Activated CD4-positive, alpha-beta T cell treated with anti-CD3 and anti-CD28 coated beads, Interleukin-2, Interleukin-4, amounts not matched to agents 100 ng/mL and 50 ng/mL, durations not matched to agents 16 hours and 8 hours (primary cell): ENCODE results near the gene RBMS3.
"Not testable (repeated sequence)": the region's sequence is repeated elsewhere in the genome, so short reads cannot be mapped to it uniquely, and the experiment has no call there.

Experiments
- DNase-seq: peaks from one replicate; pipeline ENCODE4 v3.0.0-alpha.2; 2020; ENCODE audit warnings: low spot score

RBMS3 gene

DNA sequence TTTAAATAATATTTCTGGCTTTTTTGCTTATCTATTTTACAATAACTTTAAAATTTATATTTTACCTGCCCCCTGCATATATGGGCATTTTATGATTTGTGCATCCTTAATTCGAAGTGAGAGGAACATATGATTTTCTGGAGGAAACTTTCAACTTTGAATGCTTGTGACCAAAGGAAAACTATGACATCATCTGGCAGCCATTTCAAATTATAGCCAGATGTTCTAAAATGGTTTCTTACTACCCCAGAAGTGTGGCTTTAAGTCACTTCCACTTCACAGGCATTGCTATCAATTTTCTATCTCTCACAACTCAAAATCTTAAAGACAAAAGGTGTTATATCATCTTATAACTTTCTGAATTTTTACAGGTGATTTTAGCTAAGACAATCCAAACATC lies 508.8 kb downstream of the RBMS3 start:
- no peak for DNase-seq

DNA sequence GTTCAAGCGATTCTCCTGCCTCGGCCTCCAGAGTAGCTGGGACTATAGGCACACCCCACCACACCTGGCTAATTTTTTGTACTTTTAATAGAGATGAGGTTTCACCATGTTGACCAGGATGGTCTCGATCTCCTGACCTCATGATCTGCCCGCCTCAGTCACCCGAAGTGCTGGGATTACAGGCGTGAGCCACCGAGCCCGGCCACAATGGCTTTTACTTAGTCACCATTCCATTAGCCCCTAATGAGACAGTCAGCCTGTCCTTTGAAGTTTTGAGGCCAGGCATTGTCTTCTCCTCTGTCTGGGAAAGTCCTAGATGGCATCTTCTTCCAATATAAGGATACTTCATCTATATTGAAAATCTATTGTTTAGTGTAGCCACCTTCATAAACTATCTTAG lies 515.9 kb downstream of the RBMS3 start:
- DNase-seq, result no peak

DNA sequence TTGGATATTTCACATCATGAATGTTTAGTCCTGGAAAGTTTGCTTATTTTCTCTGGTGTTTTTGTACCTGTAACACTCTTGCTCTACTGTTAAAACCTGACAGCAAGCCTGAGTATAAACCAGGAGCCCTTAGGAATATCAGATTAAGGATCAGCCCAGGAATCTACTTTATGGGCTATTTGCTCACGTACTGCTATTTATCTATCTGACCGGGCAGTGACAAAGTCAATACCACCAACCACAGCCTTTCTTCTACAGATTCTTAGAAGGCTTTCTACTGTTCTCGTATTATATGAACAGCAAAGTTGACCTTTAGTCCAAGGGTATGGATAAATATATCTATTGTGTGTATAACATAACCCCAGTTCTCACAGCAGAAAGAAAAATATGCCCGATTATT lies 521.2 kb downstream of the RBMS3 start:
- no peak for DNase-seq

DNA sequence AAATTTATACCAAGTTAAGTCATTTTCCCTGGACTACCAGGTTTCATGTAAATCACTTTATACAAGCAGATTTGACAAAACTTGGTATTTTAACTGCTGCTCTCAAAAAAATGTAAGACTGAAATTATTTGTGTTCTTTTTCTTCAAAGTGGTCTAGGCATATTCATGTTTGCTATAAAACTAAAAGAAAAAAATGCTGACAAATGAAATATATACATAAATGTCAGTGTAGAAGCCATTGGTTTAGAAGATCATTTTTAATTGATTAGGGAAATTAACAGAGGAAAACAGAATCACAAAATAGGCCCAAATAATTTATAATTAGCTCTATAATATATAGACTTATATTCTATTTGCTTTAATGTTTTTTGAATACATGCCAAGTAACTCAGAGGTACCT lies 523.2 kb downstream of the RBMS3 start:
- DNase-seq, result no peak

DNA sequence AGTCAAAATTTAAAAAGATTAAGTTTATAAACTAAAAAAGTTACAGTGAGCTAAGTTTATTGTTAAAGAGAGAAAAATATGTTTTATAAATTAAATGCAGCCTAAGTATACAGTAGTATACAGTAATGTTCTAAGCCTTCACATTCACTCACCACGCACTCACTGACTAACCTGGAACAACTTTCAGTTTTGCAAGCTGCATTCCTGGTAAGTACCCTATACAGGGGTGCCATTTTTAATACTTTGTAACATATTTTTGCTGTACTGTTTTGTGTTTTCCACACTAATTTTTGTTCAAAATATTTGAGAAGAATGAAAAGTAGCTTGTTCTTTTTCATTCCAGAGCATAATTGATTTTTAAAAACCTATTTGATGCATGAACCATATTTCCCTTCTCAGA lies 524.9 kb downstream of the RBMS3 start:
- DNase-seq, result no peak

DNA sequence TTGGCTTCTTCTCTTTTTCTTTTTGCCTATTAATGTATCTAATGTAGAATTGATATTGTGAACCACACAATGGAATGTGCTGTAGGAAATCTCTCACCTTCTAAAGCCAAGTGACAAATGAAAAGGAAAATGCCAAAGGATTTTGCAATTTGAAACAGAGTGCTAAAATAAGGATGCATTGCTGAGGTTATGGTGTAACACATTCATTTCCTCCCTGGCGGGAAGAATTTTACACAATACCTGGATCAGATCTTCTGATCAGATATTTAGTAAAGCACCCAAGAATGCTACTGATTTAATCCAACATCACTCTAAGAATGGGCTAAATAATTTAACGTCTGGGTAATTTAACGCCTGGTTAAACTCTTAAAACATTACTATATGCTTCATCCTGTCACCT lies 527.5 kb downstream of the RBMS3 start:
- DNase-seq, result not testable (repeated sequence)

DNA sequence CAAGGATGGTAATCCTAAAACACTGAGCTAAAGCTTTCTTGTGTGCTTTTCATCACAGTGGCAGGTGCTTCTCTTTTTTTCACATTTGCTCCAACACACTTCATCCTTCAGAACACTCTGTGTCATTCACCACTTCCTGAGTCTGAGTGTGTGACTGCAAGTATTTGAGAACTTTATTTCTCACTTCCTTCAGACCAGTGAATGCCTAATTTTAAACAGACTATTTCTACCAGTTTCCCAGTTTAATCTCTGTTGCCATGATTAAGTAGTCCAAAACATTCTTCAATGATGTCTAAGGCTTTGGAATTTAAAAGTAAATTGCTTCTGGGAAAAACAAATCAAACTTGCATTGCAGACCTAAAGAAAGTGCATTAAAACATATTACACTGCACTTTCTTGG lies 541.2 kb downstream of the RBMS3 start:
- DNase-seq, result peak; percentile 19

DNA sequence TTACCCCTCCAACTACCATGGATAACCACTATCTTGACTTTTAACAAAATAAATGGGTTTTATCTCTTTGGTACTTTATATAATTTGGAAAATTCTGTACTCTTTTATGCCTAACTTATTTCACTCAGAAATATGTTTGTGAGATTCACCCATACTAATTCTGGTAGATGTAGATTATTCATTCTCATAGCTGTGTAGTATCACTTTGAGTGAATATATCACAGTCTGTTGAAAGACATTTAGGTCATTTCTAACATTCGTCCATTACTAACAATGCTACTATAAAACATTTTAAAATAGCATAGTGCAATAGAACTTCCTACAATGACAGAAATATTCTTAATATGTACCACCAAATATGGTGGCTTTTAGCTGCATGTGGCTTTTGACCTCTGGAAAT lies 542.4 kb downstream of the RBMS3 start:
- DNase-seq, result peak; percentile 11

DNA sequence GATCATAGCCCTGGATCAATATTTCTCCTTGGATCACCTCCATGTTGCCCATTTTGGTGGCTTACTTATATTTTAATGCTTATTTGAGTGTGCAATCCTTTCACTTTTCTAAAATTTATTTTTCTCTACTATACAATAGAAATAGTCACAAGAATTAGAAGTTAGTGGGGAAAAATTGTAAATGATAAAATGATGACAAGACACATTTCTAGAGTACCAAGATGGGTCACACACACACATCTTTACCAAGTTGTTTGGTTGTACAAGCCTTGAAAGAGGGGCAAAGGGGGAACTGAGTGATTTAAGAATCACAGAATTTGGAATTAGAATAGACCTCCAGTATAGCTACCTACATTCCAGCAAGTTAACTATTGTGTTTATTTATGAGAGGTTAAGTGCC lies 545.8 kb downstream of the RBMS3 start:
- no peak for DNase-seq

DNA sequence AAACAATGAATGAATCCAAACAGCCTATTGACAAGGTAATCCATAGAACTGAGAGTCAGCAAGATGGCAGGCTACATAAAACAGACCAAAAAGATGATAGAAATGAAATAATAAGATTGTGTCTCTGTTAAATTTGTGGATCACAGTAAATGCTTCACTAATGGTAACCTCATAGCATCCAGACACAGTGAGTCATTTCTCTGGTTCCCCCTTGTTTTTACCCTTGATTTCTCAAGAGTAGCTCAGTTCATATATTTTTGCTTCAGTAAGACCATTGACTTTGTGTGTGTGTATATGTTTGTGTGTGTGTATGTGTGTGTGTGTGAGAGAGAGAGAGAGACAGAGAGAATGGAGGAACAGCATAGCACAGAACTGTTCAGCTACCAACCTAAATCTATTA lies 546.9 kb downstream of the RBMS3 start:
- DNase-seq, result no peak

DNA sequence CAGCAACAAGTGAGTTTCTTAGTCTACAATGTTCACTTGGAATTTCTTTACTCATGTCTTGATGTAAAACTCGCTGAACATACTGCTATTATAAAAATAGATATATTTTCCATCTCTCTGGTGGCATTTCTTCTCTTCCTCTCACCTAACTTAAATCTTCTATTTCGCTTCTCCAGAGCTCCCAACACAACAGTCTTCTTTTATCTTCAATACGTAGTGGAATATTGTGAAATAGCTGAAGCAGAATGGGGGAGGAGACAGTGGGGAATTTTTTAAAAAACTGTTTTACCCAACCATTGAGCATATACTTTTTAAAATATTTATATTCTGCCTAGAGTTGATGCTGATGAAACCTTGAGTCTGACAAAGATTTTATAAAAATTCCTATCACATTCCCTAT lies 548.5 kb downstream of the RBMS3 start:
- no peak for DNase-seq

DNA sequence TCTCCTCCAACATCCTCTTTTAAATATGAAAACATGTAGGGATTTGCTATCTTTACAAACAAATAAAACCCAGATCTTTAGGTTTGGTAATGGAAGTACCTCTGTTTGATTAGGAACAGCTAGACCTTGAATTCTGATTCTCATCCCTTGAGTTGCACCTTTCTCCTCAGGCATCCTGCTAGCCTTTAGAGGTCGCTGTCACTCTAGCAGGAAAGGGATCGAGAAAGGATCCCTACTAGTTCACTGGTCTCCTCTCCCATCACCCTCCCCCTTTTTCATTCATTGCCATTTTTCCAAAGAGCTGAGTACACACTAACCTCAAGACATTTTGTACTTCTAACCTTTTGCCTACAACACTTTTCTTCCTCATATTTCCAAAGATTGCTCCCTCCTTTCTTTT lies 569.8 kb downstream of the RBMS3 start:
- DNase-seq, result no peak

DNA sequence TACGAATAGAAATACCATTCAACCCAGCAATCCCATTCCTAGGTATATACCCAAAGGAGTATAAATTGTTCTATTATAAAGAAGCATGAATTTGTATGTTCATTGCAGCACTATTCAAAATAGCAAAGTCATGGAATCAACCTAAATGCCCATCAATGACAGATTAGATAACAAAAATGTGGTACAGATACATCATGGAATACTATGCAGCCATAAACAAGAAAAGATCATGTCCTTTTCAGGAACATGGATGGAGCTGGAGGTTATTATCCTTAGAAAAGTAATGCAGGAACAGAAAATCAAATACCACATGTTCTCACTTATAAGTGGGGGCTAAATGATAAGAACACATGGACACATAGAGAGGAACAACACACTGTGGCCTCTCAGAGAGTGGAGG lies 571.9 kb downstream of the RBMS3 start:
- DNase-seq, result no peak

DNA sequence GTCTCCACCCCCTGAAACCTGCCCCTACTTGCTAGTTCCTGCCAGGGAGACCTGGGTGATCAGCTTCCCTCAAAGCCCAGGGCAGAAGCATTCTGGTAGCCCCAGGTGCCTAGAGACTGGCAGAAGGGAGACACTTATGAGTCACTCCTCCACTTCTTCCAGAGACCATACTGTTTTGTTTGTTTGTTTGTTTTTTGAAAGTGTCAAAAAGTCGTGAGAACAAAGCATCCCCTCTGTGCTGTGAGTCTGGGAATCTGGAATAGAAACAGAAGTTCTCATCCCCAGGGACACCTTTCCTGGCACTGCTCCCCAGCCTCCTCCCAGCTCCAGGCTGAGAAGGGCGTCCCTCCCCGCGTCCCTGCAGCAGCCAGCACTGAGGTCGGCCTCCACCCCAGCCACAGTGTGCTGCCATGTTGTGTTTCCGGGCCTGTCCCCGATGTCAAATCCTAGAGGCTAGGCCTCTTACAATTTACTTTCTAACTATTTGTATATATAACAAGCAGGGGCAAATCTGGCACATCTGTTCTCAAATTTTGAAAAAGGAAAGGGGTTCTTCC lies 573.0 kb downstream of the RBMS3 start:
- no peak for DNase-seq

DNA sequence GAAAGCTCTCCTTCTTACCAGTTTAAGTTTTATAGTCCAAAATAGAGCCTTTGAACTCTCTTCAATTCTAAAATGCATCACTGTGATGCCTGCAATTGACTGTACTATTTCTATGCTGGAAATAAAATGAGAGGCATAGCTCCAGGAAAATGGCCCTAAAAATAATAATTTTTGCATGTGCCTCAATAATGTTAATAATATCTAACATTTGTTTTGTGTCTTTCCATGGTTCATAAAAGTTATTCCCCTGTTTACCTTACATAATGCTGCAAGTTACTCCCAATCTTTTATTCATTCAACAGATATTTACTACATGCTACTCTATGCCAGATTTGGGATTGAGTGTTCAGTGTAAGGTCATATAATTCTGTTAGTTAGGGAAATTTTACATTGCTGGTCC lies 574.0 kb downstream of the RBMS3 start:
- DNase-seq, result no peak

DNA sequence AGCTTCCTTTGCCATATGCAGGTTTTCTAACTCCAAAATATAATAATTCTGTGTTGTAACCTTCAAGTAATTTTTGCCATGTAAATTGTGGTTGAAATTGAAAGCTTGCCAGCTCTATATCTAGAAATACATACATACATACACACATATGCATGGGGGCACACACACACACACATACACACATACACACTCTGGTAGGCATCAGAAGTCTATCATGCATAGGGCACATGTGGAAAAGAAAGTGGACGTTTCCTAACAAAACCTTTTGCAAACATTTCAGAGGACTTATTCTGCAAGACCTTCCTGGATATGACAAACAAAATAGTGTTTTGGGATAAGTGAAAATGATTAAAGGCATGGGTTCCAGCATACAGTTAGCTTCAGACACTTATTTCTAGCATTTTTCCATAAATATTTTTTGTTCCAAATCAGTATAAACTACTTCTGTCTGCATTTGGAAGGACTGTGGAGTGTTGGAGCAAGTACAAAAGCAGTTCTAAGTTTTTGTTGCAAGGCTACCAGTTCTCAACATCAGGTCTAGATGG lies 578.9 kb downstream of the RBMS3 start:
- no peak for DNase-seq

DNA sequence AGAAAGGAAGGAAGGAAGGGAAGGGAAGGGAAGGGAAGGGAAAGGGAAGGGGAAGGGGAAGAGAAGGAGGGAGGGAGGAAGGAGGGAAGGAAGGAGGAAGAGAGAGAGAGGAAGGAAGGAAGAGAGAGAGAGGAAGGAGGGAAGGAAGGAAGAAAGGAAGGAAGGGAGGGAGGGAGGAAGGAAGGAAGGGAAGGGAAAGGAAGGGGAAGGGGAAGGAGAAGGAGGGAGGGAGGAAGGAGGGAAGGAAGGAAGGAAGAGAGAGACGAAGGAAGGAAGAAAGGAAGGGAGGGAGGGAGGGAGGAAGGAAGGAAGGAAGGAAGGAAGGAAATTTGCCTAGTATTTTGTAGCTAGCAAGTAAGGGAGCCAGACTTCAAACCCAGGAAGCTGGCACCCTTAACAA lies 583.9 kb downstream of the RBMS3 start:
- no peak for DNase-seq

DNA sequence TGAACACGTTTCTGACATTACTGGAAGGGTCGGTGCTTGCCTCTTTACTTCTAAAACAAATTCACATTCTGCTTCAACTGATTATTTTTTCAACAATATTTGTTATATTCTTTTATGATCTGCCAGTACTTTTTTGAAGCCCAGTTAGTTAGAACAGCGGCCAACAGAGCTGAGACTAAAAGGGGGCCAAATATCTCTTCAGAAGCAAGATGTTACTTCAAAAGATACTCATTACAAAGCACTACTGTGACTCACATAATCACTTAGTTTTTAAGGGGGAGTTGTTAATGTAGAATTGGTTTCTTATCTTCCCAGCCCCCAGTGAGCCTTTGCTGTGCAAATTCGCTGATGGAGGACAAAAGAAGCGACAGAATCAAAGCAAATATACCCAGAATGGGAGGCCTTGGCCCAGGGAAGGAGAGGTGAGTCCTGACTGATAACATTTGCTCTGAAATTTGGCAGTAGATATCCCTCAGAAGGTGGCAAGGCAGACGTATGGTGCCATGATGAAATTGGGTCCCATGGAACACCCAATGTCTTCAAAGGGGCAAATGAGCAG lies 587.8 kb downstream of the RBMS3 start:
- no peak for DNase-seq

DNA sequence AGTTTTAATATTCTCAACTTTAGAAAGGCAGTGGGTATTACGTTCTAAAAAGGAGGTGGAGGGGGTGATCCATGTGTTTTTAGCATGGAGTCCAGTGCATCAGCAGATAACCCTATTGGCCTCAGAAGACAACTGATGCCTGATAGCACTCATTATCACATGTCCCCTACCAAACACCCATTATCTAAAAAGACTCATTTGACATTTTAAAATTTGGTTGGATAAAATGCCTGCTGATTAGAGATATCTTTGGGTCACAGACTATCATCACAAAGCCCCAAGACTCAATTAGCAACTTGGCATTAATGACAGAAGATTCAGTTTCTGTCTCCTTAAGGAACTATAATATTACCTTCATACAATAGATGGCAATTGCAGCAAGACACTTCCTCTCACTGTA lies 589.3 kb downstream of the RBMS3 start:
- DNase-seq, result no peak

DNA sequence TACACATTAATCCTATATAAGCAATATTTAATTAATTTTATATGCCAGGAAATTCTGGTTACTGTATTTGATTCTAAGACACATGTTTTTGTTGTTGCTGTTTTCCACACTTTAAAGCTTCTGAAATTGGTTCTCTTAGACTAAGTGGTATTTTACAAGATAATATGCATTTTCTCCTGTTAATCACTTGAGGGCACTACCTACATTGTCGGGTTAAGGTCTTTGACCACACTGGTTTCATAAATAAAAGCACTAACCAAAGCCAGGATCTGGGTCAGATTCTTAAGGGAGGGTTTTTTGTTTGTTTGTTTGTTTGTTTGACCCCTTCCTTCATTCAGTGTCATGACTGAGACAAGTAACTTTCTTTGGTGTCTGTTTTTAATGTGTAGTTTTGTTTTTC lies 590.2 kb downstream of the RBMS3 start:
- no peak for DNase-seq

DNA sequence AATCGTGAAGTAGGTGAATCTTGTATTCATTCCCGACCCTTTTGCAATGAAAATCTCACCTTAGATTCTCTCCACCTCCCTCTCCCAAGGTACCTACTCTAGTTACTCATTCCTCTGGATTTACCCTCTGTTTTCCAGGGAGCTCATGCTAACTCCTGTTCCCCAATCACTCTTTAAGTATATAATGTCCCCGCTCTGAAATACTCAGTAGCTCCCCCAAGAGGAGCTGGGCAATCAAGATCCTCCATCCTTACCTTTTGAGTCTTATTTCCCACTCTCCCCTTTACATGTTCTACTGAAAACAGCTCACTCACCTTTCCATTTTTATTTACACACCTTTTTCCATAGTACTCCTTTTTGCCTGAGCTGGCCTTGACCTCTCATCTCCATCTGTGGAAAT lies 599.9 kb downstream of the RBMS3 start:
- no peak for DNase-seq

DNA sequence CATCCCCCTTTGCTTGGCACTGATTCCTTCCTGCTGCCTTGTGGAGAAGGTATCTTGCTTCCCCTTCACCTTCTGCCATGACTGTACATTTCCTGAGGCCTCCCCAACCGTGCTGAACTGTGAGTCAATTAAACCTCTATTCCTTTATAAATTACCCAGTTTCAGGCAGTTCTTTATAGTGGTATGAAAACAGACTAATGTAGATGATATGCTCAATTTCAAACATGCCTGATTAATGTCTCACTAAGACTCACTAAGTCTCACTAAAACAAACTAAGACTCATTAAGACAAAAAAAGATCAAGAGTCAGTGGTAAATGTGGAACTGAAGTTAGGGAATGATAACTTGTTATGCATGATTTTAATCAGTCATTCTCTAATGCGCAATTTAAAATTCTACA lies 606.6 kb downstream of the RBMS3 start:
- no peak for DNase-seq

DNA sequence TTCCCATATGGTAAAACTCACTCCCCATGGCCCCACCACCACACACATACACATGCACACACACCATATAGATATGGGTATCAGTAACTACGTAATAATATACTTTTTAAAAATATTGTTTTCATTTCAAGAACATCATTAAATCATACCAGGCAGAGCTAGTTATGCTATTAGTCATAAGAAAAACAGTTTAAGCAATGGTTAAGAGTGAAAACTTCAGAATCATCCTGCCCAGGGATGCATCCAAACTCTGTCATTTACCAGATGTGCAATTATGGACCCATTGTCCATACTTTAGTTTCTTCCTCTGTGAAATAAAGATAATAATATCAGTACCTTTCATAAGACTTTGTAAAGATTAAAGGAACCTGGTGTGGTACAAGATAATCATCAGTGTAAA lies 608.3 kb downstream of the RBMS3 start:
- DNase-seq, result no peak

DNA sequence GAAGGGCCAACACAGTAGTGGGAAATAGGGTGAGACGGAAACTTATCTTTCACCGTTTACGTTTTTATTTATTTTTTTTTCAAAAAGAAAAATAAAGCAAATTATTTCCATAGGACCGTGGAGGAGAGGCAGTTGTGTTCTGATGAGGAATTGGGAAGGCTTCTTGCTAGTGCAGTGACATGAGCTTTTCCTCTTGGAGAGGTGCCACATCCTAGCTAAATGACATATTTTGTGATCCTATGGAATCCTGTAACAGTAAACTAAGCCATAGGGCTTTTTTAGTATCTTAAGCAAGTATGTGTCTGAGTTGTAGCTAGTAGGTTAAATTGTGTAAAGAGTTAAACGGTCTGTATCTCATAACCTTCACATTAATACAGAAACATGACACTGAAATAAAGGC lies 609.9 kb downstream of the RBMS3 start:
- no peak for DNase-seq
